HG02763 (cell line): ENCODE measurements around the gene ST13.
"Not testable (repeated sequence)": the region's sequence is repeated elsewhere in the genome, so short reads cannot be mapped to it uniquely, and the experiment has no call there.

Experiments
- ATAC-seq: cut with Tn5 transposase; IDR thresholded peaks from one replicate; pipeline ENCODE4 v1.9.1; 2021; ENCODE audit warnings: mild to moderate bottlenecking, moderate library complexity; ENCODE audit not compliant: unreplicated experiment

The ST13 gene

DNA sequence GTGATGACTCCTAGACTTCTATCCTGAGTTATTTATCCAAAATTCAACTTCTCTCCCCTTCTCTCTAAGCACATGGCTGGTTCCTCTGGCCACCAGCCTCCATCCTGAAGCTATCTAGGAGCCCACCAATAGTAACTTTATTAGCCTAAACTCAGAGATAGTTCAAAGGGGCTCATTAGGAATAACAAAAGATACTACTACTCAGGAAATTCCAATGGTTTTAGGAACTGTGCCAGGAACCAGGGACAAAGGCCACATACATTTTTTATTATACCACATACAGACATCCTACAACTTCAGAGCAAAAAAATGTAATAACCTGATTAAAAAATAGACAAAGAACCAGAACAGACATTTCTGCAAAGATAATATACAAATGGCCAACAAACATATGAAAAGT is 65.2 kb downstream of the ST13 start:
- ATAC-seq = no peak

- ATAC-seq = no peak
These were observed 67.3 kb downstream of the ST13 start for GRCh38 chr22:40789131-40789530.

GRCh38 chr22:40782521-40782920 is 73.9 kb downstream of the ST13 start:
- ATAC-seq = no peak

DNA sequence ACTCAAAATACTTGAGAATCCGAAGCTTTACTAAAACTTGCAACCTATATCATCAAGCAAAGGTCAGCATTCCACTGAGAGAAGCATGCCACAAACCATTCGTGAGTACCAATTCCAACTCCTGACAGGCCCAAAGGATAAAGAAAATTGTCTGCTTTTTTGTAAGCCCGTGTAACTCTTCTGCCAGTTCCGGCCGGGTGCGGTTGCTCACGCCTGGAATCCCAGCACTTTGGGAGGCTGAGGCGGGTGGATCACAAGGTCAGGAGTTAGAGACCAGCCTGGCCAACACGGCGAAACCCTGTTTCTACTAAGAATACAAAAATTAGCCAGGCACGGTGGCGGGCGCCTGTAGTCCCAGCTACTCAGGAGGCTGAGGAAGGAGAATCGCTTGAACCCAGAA is 74.7 kb downstream of the ST13 start:
- ATAC-seq = not testable (repeated sequence)
